ENCODE measurements around the gene DCAF6.

Gene DCAF6

GRCh38 chr1:167981933-167982332 lies 45.5 kb downstream of the DCAF6 start:
- Histone ChIP-seq H3K27ac (replicated peaks; ENCODE audit: low read length) (no peak overlapping the region), H4K91ac (ENCODE audit: low read depth, low read length, poor library complexity) (no peak overlapping the region), H2BK12ac (ENCODE audit: low read length) (no peak overlapping the region), H3K27me3 (ENCODE audit: control insufficient read depth in 3 of 3, insufficient read depth in 3 of 3, low read depth in 1 of 3, low read length in 3 of 3) (no peaks in the 10 kb centered on the region), H3K4me1 (ENCODE audit: control insufficient read depth in 2 of 2, insufficient read depth in 1 of 2, low read depth in 1 of 2, low read length in 2 of 2) (no peaks in the 10 kb centered on the region), H2BK15ac (ENCODE audit: low read length) (no peak overlapping the region), H3K23ac (ENCODE audit: low read depth, low read length, poor library complexity) (no peak overlapping the region), H3K14ac (ENCODE audit: low read length) (no peak overlapping the region), H3K4me2 (ENCODE audit: insufficient read depth, low read length, poor library complexity, severe bottlenecking) (no peak overlapping the region), H3K36me3 (replicated peaks in 1 of 2; ENCODE audit: control insufficient read depth in 2 of 2, insufficient read depth in 2 of 2, low read length in 2 of 2) (no peaks in the 10 kb centered on the region), H2AK5ac (ENCODE audit: low read depth, low read length) (no peak overlapping the region), H3K18ac (ENCODE audit: low read length) (no peak overlapping the region), H3K9me3 (replicated peaks in 1 of 2; ENCODE audit: control insufficient read depth in 2 of 2, insufficient read depth in 1 of 2, low read depth in 1 of 2, low read length in 2 of 2) (peaks cover 0 to 10% of the 10 kb centered on the region in 2 donors), H2AFZ (ENCODE audit: low read length) (no peak overlapping the region), H4K8ac (ENCODE audit: low read depth, low read length) (no peak overlapping the region), H2BK120ac (ENCODE audit: low read depth, low read length) (no peak overlapping the region), H2BK5ac (ENCODE audit: low read length) (no peak overlapping the region), H3K79me1 (ENCODE audit: low read depth, low read length) (no peaks in the 10 kb centered on the region), H3K9ac (ENCODE audit: low read depth, low read length, poor library complexity) (no peak overlapping the region), H3K4ac (ENCODE audit: low read length) (no peak overlapping the region), H3K4me3 (ENCODE audit: low read length in 2 of 2) (no peak overlapping the region)
- no peak for DNase-seq (ENCODE audit: low spot score)
- WGBS, 2 donors (ENCODE audit: extremely low coverage in 2 of 2, insufficient read length in 2 of 2, insufficient replicate concordance in 1 of 2) = no CpG with 5 or more reads among the region's 9 CpGs

GRCh38 chr1:167983797-167984420 lies 47.4 kb downstream of the DCAF6 start:
- no peak overlapping the region for H4K91ac ChIP-seq (ENCODE audit: low read depth, low read length, poor library complexity)
- H3K4me3 ChIP-seq (ENCODE audit: low read length in 2 of 2) = no peak overlapping the region
- DNase-seq (ENCODE audit: low spot score) = no peak
- H2BK120ac ChIP-seq (ENCODE audit: low read depth, low read length) = no peak overlapping the region
- no peaks in the 10 kb centered on the region for H3K27me3 ChIP-seq (ENCODE audit: control insufficient read depth in 3 of 3, insufficient read depth in 3 of 3, low read depth in 1 of 3, low read length in 3 of 3)
- no peaks in the 10 kb centered on the region for H3K36me3 ChIP-seq (replicated peaks in 1 of 2; ENCODE audit: control insufficient read depth in 2 of 2, insufficient read depth in 2 of 2, low read length in 2 of 2)
- H3K4me1 ChIP-seq (ENCODE audit: control insufficient read depth in 2 of 2, insufficient read depth in 1 of 2, low read depth in 1 of 2, low read length in 2 of 2) = no peaks in the 10 kb centered on the region
- H3K9ac ChIP-seq (ENCODE audit: low read depth, low read length, poor library complexity) = no peak overlapping the region
- no peak overlapping the region for H2BK5ac ChIP-seq (ENCODE audit: low read length)
- H2BK12ac ChIP-seq (ENCODE audit: low read length) = no peak overlapping the region
- H3K4ac ChIP-seq (ENCODE audit: low read length) = no peak overlapping the region
- no peak overlapping the region for H2AK5ac ChIP-seq (ENCODE audit: low read depth, low read length)
- H3K79me1 ChIP-seq (ENCODE audit: low read depth, low read length) = no peaks in the 10 kb centered on the region
- H3K27ac ChIP-seq (replicated peaks; ENCODE audit: low read length) = no peak overlapping the region
- H3K9me3 ChIP-seq (replicated peaks in 1 of 2; ENCODE audit: control insufficient read depth in 2 of 2, insufficient read depth in 1 of 2, low read depth in 1 of 2, low read length in 2 of 2) = peaks cover 0 to 2% of the 10 kb centered on the region in 2 donors
- H3K4me2 ChIP-seq (ENCODE audit: insufficient read depth, low read length, poor library complexity, severe bottlenecking) = no peak overlapping the region
- no peak overlapping the region for H3K18ac ChIP-seq (ENCODE audit: low read length)
- no peak overlapping the region for H3K14ac ChIP-seq (ENCODE audit: low read length)
- no peak overlapping the region for H2AFZ ChIP-seq (ENCODE audit: low read length)
- no CpG with 5 or more reads among the region's 2 CpGs for WGBS, 2 donors (ENCODE audit: extremely low coverage in 2 of 2, insufficient read length in 2 of 2, insufficient replicate concordance in 1 of 2)
- H3K23ac ChIP-seq (ENCODE audit: low read depth, low read length, poor library complexity) = no peak overlapping the region
- H2BK15ac ChIP-seq (ENCODE audit: low read length) = no peak overlapping the region
- H4K8ac ChIP-seq (ENCODE audit: low read depth, low read length) = no peak overlapping the region

- no peak overlapping the region for H4K8ac ChIP-seq (ENCODE audit: low read depth, low read length)
- H3K79me1 ChIP-seq (ENCODE audit: low read depth, low read length) = no peaks in the 10 kb centered on the region
- H3K4me2 ChIP-seq (ENCODE audit: insufficient read depth, low read length, poor library complexity, severe bottlenecking) = no peak overlapping the region
- H3K9me3 ChIP-seq (replicated peaks in 1 of 2; ENCODE audit: control insufficient read depth in 2 of 2, insufficient read depth in 1 of 2, low read depth in 1 of 2, low read length in 2 of 2) = peaks cover 0 to 2% of the 10 kb centered on the region in 2 donors
- WGBS, 2 donors (ENCODE audit: extremely low coverage in 2 of 2, insufficient read length in 2 of 2, insufficient replicate concordance in 1 of 2) = no CpG with 5 or more reads among the region's 8 CpGs
- no peak overlapping the region for H2BK15ac ChIP-seq (ENCODE audit: low read length)
- H4K91ac ChIP-seq (ENCODE audit: low read depth, low read length, poor library complexity) = no peak overlapping the region
- H3K36me3 ChIP-seq (replicated peaks in 1 of 2; ENCODE audit: control insufficient read depth in 2 of 2, insufficient read depth in 2 of 2, low read length in 2 of 2) = no peaks in the 10 kb centered on the region
- H3K18ac ChIP-seq (ENCODE audit: low read length) = no peak overlapping the region
- H3K9ac ChIP-seq (ENCODE audit: low read depth, low read length, poor library complexity) = no peak overlapping the region
- no peaks in the 10 kb centered on the region for H3K4me1 ChIP-seq (ENCODE audit: control insufficient read depth in 2 of 2, insufficient read depth in 1 of 2, low read depth in 1 of 2, low read length in 2 of 2)
- H3K27me3 ChIP-seq (ENCODE audit: control insufficient read depth in 3 of 3, insufficient read depth in 3 of 3, low read depth in 1 of 3, low read length in 3 of 3) = no peaks in the 10 kb centered on the region
- no peak for DNase-seq (ENCODE audit: low spot score)
- H2AFZ ChIP-seq (ENCODE audit: low read length) = no peak overlapping the region
- H2BK120ac ChIP-seq (ENCODE audit: low read depth, low read length) = no peak overlapping the region
- H3K4me3 ChIP-seq (ENCODE audit: low read length in 2 of 2) = no peak overlapping the region
- H3K14ac ChIP-seq (ENCODE audit: low read length) = no peak overlapping the region
- H2AK5ac ChIP-seq (ENCODE audit: low read depth, low read length) = no peak overlapping the region
- no peak overlapping the region for H2BK5ac ChIP-seq (ENCODE audit: low read length)
- no peak overlapping the region for H3K4ac ChIP-seq (ENCODE audit: low read length)
- H2BK12ac ChIP-seq (ENCODE audit: low read length) = no peak overlapping the region
- no peak overlapping the region for H3K27ac ChIP-seq (replicated peaks; ENCODE audit: low read length)
- H3K23ac ChIP-seq (ENCODE audit: low read depth, low read length, poor library complexity) = no peak overlapping the region
These were observed 48.5 kb downstream of the DCAF6 start for GRCh38 chr1:167984886-167985489.

GRCh38 chr1:167987174-167987573 lies 50.7 kb downstream of the DCAF6 start:
- Histone ChIP-seq H3K27me3 (ENCODE audit: control insufficient read depth in 3 of 3, insufficient read depth in 3 of 3, low read depth in 1 of 3, low read length in 3 of 3) (no peaks in the 10 kb centered on the region), H2AK5ac (ENCODE audit: low read depth, low read length) (no peak overlapping the region), H3K14ac (ENCODE audit: low read length) (no peak overlapping the region), H3K4me1 (ENCODE audit: control insufficient read depth in 2 of 2, insufficient read depth in 1 of 2, low read depth in 1 of 2, low read length in 2 of 2) (no peaks in the 10 kb centered on the region), H3K4ac (ENCODE audit: low read length) (no peak overlapping the region), H3K23ac (ENCODE audit: low read depth, low read length, poor library complexity) (no peak overlapping the region), H4K8ac (ENCODE audit: low read depth, low read length) (no peak overlapping the region), H2BK120ac (ENCODE audit: low read depth, low read length) (no peak overlapping the region), H3K18ac (ENCODE audit: low read length) (no peak overlapping the region), H3K4me2 (ENCODE audit: insufficient read depth, low read length, poor library complexity, severe bottlenecking) (no peak overlapping the region), H2BK5ac (ENCODE audit: low read length) (no peak overlapping the region), H3K27ac (replicated peaks; ENCODE audit: low read length) (no peak overlapping the region), H3K9ac (ENCODE audit: low read depth, low read length, poor library complexity) (no peak overlapping the region), H4K91ac (ENCODE audit: low read depth, low read length, poor library complexity) (no peak overlapping the region), H2AFZ (ENCODE audit: low read length) (no peak overlapping the region), H2BK12ac (ENCODE audit: low read length) (no peak overlapping the region), H3K36me3 (replicated peaks in 1 of 2; ENCODE audit: control insufficient read depth in 2 of 2, insufficient read depth in 2 of 2, low read length in 2 of 2) (peaks cover 2 to 4% of the 10 kb centered on the region in 2 donors), H2BK15ac (ENCODE audit: low read length) (no peak overlapping the region), H3K9me3 (replicated peaks in 1 of 2; ENCODE audit: control insufficient read depth in 2 of 2, insufficient read depth in 1 of 2, low read depth in 1 of 2, low read length in 2 of 2) (peaks cover 0 to 2% of the 10 kb centered on the region in 2 donors), H3K79me1 (ENCODE audit: low read depth, low read length) (no peaks in the 10 kb centered on the region), H3K4me3 (ENCODE audit: low read length in 2 of 2) (no peak overlapping the region)
- no CpG with 5 or more reads among the region's 3 CpGs for WGBS, 2 donors (ENCODE audit: extremely low coverage in 2 of 2, insufficient read length in 2 of 2, insufficient replicate concordance in 1 of 2)
- DNase-seq (ENCODE audit: low spot score) = no peak

Data from neuronal stem cell (in vitro differentiated cells).